Measurements from ENCODE around the gene FBN2. TPM values are rescaled to one million over a fixed set of nuclear protein-coding genes. Genes with fewer than 3 reads are reported as not detected.

Gene FBN2
- total and polyA plus RNA-seq, 9 donors = 0.23 to 3.5 (median 1.0) TPM

DNA sequence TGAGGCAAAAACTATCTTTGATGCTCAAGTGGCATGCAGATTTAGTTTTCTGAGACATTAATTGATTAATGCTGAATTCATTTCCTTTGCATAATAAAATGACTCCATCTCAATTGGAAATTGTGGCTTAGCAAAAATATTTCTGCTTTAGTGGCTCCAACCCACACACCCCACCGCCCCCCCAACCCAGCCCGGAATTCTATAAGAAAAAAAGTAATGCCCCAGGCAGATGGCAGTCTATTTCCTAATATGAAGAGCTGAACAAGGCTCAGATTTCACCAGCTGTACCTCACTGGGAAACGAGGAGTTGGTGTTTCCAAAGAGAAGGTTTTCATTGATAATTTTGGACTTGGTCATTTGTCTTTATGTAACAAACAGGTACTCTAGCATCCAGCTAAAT lies 182.1 kb downstream of the FBN2 start:
- intact Hi-C loops (cut with DNase I) = no loop called here
- DNase-seq = no peak
- WGBS, 3 donors = 90 to 95% (median 92%) methylated on average over 3 of the region's 3 CpGs
- Histone ChIP-seq H3K9me3 (no peaks in the 10 kb centered on the region), H3K27me3 (no peaks in the 10 kb centered on the region), H3K27ac (no peak overlapping the region), H3K4me3 (no peak overlapping the region), H3K4me1 (ENCODE audit: insufficient read depth) (no peaks in the 10 kb centered on the region), H3K36me3 (no peaks in the 10 kb centered on the region)
- TF ChIP-seq, protein P1, sequence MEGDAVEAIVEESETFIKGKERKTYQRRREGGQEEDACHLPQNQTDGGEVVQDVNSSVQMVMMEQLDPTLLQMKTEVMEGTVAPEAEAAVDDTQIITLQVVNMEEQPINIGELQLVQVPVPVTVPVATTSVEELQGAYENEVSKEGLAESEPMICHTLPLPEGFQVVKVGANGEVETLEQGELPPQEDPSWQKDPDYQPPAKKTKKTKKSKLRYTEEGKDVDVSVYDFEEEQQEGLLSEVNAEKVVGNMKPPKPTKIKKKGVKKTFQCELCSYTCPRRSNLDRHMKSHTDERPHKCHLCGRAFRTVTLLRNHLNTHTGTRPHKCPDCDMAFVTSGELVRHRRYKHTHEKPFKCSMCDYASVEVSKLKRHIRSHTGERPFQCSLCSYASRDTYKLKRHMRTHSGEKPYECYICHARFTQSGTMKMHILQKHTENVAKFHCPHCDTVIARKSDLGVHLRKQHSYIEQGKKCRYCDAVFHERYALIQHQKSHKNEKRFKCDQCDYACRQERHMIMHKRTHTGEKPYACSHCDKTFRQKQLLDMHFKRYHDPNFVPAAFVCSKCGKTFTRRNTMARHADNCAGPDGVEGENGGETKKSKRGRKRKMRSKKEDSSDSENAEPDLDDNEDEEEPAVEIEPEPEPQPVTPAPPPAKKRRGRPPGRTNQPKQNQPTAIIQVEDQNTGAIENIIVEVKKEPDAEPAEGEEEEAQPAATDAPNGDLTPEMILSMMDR (IDR thresholded peaks at IDR 0.05) = no peak
- TF ChIP-seq EP300 (IDR thresholded peaks at IDR 0.05) (no peak), POLR2A (IDR thresholded peaks at IDR 0.05) (no peak)

DNA sequence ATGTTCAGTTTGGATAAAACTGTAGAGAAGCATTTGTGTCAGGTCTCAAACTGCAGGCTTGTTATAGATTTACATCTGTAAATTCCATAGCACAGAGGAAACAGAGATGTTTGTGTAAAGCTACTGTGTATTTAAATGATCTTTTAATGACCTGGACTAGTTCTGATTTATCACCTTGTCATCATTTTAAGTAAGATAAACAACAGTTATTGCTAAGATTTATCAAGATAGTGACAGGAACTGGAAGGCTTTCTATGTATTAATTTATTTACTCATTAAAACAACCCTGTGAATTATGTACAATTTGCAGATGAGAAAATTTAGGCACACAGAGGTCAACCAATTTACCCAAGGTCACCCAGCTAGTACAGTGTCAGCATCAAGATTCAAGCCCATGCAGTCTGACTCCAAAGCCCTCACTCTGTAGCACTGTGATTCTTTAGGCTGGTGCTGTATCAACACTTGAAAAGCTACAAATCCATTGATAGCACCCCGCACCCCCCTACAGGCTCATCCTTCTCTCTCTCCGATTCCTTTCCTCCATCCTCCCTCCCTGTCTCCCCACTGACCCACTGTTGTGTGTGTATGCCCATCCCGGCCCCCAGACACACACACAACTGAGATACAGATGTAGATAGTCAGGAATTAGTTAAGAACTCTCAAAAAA lies 184.5 kb downstream of the FBN2 start:
- Histone ChIP-seq H3K27ac (no peak overlapping the region), H3K4me1 (ENCODE audit: insufficient read depth) (no peaks in the 10 kb centered on the region), H3K9me3 (no peaks in the 10 kb centered on the region), H3K27me3 (no peaks in the 10 kb centered on the region), H3K4me3 (no peak overlapping the region), H3K36me3 (no peaks in the 10 kb centered on the region)
- WGBS, 3 donors = 82 to 91% (median 82%) methylated on average over 3 of the region's 3 CpGs
- TF ChIP-seq POLR2A (IDR thresholded peaks at IDR 0.05) (no peak), EP300 (IDR thresholded peaks at IDR 0.05) (no peak)
- TF ChIP-seq, protein P1 (IDR thresholded peaks at IDR 0.05) = no peak
- intact Hi-C loops (cut with DNase I) = no loop called here
- DNase-seq = no peak

DNA sequence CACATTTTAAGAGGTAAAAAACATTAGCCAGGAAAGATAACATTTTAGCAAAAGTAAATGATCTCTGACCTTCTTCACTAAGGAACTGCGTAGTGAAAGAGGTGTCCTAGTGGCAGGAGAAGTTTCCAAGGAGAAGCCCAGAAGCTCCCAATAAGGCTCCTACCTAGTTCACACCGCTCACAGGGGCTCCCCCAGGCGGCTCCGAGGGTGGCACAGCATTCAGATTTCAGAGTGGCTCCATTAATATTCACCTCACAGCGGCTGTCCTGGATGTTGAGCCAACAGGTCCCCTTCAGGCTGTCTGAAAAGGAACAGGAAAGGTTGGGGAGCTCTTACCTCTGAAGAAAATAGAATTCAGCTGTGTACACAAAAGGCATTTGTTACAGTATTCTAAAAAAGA lies 187.3 kb downstream of the FBN2 start:
- Histone ChIP-seq H3K27me3 (no peaks in the 10 kb centered on the region), H3K4me1 (ENCODE audit: insufficient read depth) (no peaks in the 10 kb centered on the region), H3K4me3 (no peak overlapping the region), H3K27ac (no peak overlapping the region), H3K36me3 (no peaks in the 10 kb centered on the region), H3K9me3 (no peaks in the 10 kb centered on the region)
- DNase-seq = no peak
- TF ChIP-seq, protein P1 (IDR thresholded peaks at IDR 0.05) = no peak
- TF ChIP-seq EP300 (IDR thresholded peaks at IDR 0.05) (no peak), POLR2A (IDR thresholded peaks at IDR 0.05) (no peak)
- 86 to 95% (median 93%) methylated on average over 5 of the region's 5 CpGs for WGBS, 3 donors
- intact Hi-C loops (cut with DNase I) = no loop called here

DNA sequence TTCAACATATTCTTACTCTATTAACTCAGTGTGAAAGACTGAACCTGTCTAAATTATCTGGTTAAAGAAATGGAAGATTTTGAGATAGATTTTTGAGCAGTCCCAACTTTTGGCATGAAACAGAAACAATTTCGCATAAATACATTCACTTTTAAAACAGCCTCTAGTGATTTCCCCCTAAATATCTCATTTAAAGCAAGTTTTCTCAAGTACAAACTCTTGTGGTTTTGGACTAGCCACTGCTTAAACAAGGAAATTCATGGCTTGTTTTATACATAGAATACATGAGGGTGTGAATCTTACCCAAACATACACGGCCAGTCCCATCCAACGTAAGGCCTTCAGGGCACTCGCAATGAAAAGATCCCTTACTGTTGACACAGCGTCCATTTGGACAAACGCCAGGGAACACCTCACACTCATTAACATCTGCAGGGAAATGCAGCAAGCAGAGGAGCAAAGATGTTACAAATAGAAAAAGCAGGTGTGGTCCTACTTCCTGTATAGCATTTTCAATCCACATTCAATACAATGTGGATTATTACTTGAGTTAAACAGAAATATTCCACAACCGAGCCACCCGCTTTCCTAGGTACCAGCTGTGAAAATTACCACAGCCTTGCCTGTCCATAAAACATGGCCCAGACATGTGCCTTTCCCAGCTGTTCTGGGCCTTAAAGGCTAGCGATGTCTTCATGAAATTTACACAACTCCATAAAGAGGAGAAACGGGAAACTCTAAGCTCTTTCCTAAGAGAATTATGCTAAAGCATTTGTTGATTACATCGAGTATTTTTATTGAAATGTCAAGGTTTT lies 188.8 kb downstream of the FBN2 start:
- H3K9me3 ChIP-seq = no peaks in the 10 kb centered on the region
- no peak overlapping the region for H3K4me3 ChIP-seq
- TF ChIP-seq POLR2A (IDR thresholded peaks at IDR 0.05) (no peak), EP300 (IDR thresholded peaks at IDR 0.05) (no peak)
- TF ChIP-seq, protein P1 (IDR thresholded peaks at IDR 0.05) = no peak
- H3K4me1 ChIP-seq (ENCODE audit: insufficient read depth) = no peaks in the 10 kb centered on the region
- intact Hi-C loops (cut with DNase I) = no loop called here
- no peak overlapping the region for H3K27ac ChIP-seq
- 78 to 79% (median 79%) methylated on average over 11 of the region's 11 CpGs for WGBS, 3 donors
- DNase-seq = no peak
- H3K27me3 ChIP-seq = no peaks in the 10 kb centered on the region
- H3K36me3 ChIP-seq = no peaks in the 10 kb centered on the region
